Sigmoid colon (tissue), 7 donors: ENCODE results near the gene SIK3. TPM values are rescaled to one million over a fixed set of nuclear protein-coding genes. Genes with fewer than 3 reads are reported as not detected.

Experiments
- DNase-seq: peaks from one replicate; pipeline ENCODE4 v3.0.0-alpha.2; 2019
- H3K27ac ChIP-seq, 4 donors: fragments of 200-600 bp; sonication (generic); one replicate each; pipeline ENCODE4 v1.5.1; 2016 to 2019; ENCODE audit warnings: mild to moderate bottlenecking in 1 of 4
- H3K27me3 ChIP-seq, 3 donors: fragments of 200-600 bp; sonication (generic); one replicate each; pipeline ENCODE4 v1.5.1; 2019; ENCODE audit warnings: mild to moderate bottlenecking in 1 of 3
- H3K36me3 ChIP-seq, 4 donors: fragments of 200-600 bp; sonication (generic); one replicate each; pipeline ENCODE4 v1.5.1; 2016 to 2019
- H3K4me1 ChIP-seq, 4 donors: fragments of 200-600 bp; sonication (generic); one replicate each; pipeline ENCODE4 v1.5.1; 2017 to 2019
- H3K4me3 ChIP-seq, 4 donors: fragments of 200-600 bp; sonication (generic); one replicate each; pipeline ENCODE4 v1.5.1; 2017 to 2019; ENCODE audit warnings: mild to moderate bottlenecking in 2 of 4, moderate library complexity in 1 of 4
- H3K9me3 ChIP-seq, 4 donors: fragments of 200-600 bp in 3 of 4; sonication (generic) in 3 of 4; one replicate each; pipeline versions ENCODE4 v1.5.1 to v1.6.1; 2013 to 2019
- EP300 ChIP-seq, 4 donors: sonication (generic); formaldehyde crosslinking; IDR thresholded peaks; one replicate each; pipeline ENCODE4 v1.6.1; 2017; ENCODE audit warnings: antibody characterized with exemption in 4 of 4
- POLR2A ChIP-seq, 2 donors: fragments of 450-650 bp; IDR thresholded peaks; one replicate each; pipeline ENCODE4 v1.6.1; 2016; ENCODE audit warnings: antibody characterized with exemption in 2 of 2, mild to moderate bottlenecking in 2 of 2, moderate library complexity in 2 of 2
- POLR2AphosphoS5 ChIP-seq, 4 donors: sonication (generic); formaldehyde crosslinking; IDR thresholded peaks; one replicate each; pipeline ENCODE4 v1.6.1; 2017; ENCODE audit warnings: antibody characterized with exemption in 4 of 4
- WGBS, 2 donors: extraction: QIAGEN DNeasy Blood & Tissue Kit; methylation state at CpG; one replicate each; pipeline ENCODE4 v1.1.7; 2013; 5-methylcytosine and 5-hydroxymethylcytosine counted together
- intact Hi-C: fragments of 100-400 bp; cut with DNase I; formaldehyde crosslinking; loops from one replicate; pipeline ENCODE4 v1.15.1; 2023
- polyA plus RNA-seq, 3 donors: library from polyadenylated mRNA; stranded (reverse); fragments of 200-250 nt; gene quantifications; one replicate each; pipeline ENCODE4 v1.2.3, GENCODE V29; 2013
- total RNA-seq, 4 donors: library from RNA; depleted of rRNA; stranded (reverse); fragments of >200 nt; gene quantifications; one replicate each; pipeline ENCODE4 v1.1.0, GENCODE V29; 2016
- TF ChIP-seq, protein P1 (sequence below), 4 experiments: fragments of 450-650 bp in 3 of 4; fragments of 200-600 bp in 1 of 4; IDR thresholded peaks; one replicate each; pipeline ENCODE4 v1.5.1; 2016 to 2019; ENCODE audit warnings: antibody characterized with exemption in 4 of 4, mild to moderate bottlenecking in 3 of 4, moderate library complexity in 2 of 4
- donor health status: healthy with polysubstance abuse.
- donor health status: Bipolar disorder and iron deficiency.
- donor health status: healthy.

Gene SIK3
- total and polyA plus RNA-seq, 7 donors: 5.5 to 53.2 (median 35.3) TPM

DNA sequence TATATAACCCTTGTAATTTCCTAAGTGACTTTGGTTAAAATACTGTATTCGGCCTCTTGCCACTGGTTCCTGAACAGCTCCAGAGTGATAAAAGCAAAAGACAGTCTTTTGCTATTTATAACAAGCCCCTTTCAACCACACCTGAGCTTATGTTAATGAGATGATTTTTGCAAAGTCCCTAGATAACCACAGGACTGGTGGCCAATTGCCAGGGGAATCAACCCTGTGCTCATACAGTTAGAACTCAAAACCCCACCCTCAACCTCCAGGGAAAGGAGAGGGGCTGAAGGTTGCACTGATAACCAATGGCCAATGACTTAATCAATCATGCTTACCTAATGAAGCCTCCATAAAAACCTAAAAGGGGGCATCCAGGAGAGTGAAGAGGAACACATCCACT is 77.9 kb downstream of the SIK3 start:
- H3K27ac ChIP-seq: no peak overlapping the region
- no peak overlapping the region for H3K4me3 ChIP-seq
- intact Hi-C loops: no loop called here
- no peak for DNase-seq
- H3K36me3 ChIP-seq: no peaks in the 10 kb centered on the region
- TF ChIP-seq POLR2AphosphoS5 (IDR thresholded peaks at IDR 0.05) (no peak), POLR2A (IDR thresholded peaks at IDR 0.05) (no peak), EP300 (IDR thresholded peaks at IDR 0.05) (no peak)
- TF ChIP-seq, protein P1, sequence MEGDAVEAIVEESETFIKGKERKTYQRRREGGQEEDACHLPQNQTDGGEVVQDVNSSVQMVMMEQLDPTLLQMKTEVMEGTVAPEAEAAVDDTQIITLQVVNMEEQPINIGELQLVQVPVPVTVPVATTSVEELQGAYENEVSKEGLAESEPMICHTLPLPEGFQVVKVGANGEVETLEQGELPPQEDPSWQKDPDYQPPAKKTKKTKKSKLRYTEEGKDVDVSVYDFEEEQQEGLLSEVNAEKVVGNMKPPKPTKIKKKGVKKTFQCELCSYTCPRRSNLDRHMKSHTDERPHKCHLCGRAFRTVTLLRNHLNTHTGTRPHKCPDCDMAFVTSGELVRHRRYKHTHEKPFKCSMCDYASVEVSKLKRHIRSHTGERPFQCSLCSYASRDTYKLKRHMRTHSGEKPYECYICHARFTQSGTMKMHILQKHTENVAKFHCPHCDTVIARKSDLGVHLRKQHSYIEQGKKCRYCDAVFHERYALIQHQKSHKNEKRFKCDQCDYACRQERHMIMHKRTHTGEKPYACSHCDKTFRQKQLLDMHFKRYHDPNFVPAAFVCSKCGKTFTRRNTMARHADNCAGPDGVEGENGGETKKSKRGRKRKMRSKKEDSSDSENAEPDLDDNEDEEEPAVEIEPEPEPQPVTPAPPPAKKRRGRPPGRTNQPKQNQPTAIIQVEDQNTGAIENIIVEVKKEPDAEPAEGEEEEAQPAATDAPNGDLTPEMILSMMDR (IDR thresholded peaks at IDR 0.05): no peak
- H3K9me3 ChIP-seq: no peaks in the 10 kb centered on the region
- WGBS, 2 donors: 71 to 92% methylated on average over 1 of the region's 1 CpG
- H3K27me3 ChIP-seq: no peaks in the 10 kb centered on the region
- peaks cover 0 to 48% (median 27%) of the 10 kb centered on the region in 4 donors for H3K4me1 ChIP-seq

- TF ChIP-seq EP300 (IDR thresholded peaks at IDR 0.05) (no peak), POLR2AphosphoS5 (IDR thresholded peaks at IDR 0.05) (no peak), POLR2A (IDR thresholded peaks at IDR 0.05) (no peak)
- TF ChIP-seq, protein P1 (IDR thresholded peaks at IDR 0.05): no peak
- Histone ChIP-seq H3K9me3 (no peaks in the 10 kb centered on the region), H3K4me1 (peaks cover 0 to 44% (median 25%) of the 10 kb centered on the region in 4 donors), H3K4me3 (no peak overlapping the region), H3K27ac (no peak overlapping the region), H3K27me3 (no peaks in the 10 kb centered on the region), H3K36me3 (no peaks in the 10 kb centered on the region)
- intact Hi-C loops: no loop called here
- no peak for DNase-seq
- 39 to 64% methylated on average over 7 of the region's 7 CpGs for WGBS, 2 donors
These were observed 78.4 kb downstream of the SIK3 start for GRCh38 chr11:117019871-117020270.

GRCh38 chr11:117017456-117017855 is 80.8 kb downstream of the SIK3 start:
- Histone ChIP-seq H3K4me3 (no peak overlapping the region), H3K9me3 (no peaks in the 10 kb centered on the region), H3K27me3 (no peaks in the 10 kb centered on the region), H3K36me3 (no peaks in the 10 kb centered on the region), H3K27ac (no peak overlapping the region), H3K4me1 (peaks cover 0 to 23% (median 8%) of the 10 kb centered on the region in 4 donors)
- no peak for DNase-seq
- 32 to 77% methylated on average over 1 of the region's 1 CpG for WGBS, 2 donors
- TF ChIP-seq POLR2A (IDR thresholded peaks at IDR 0.05) (no peak), POLR2AphosphoS5 (IDR thresholded peaks at IDR 0.05) (no peak), EP300 (IDR thresholded peaks at IDR 0.05) (no peak)
- TF ChIP-seq, protein P1 (IDR thresholded peaks at IDR 0.05): no peak
- intact Hi-C loops: no loop called here

DNA sequence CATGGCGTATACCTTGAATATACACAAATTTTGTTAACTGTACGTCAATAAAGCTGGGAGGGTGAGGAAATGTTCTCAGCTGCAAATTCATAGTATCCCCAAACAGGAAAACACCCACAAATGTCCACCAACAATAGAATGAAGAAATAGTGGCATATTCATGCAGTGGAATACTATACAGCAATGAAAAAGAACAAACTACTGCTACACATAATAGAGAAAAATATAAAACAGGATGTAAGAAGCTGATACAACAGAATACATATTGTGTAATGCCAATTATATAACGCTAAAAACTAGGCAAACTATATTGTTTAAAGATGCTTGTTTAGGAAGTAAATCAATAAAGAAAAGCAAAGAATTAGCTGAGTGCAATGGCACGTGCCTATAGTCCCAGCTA is 81.5 kb downstream of the SIK3 start:
- H3K9me3 ChIP-seq: no peaks in the 10 kb centered on the region
- intact Hi-C loops: no loop called here
- no peak for DNase-seq
- TF ChIP-seq, protein P1 (IDR thresholded peaks at IDR 0.05): no peak
- TF ChIP-seq POLR2A (IDR thresholded peaks at IDR 0.05) (no peak), POLR2AphosphoS5 (IDR thresholded peaks at IDR 0.05) (no peak), EP300 (IDR thresholded peaks at IDR 0.05) (no peak)
- WGBS, 2 donors: 93 to 95% methylated on average over 4 of the region's 4 CpGs
- no peaks in the 10 kb centered on the region for H3K27me3 ChIP-seq
- H3K27ac ChIP-seq: no peak overlapping the region
- H3K4me1 ChIP-seq: peaks cover 0 to 27% (median 8%) of the 10 kb centered on the region in 4 donors
- H3K4me3 ChIP-seq: no peak overlapping the region
- no peaks in the 10 kb centered on the region for H3K36me3 ChIP-seq

DNA sequence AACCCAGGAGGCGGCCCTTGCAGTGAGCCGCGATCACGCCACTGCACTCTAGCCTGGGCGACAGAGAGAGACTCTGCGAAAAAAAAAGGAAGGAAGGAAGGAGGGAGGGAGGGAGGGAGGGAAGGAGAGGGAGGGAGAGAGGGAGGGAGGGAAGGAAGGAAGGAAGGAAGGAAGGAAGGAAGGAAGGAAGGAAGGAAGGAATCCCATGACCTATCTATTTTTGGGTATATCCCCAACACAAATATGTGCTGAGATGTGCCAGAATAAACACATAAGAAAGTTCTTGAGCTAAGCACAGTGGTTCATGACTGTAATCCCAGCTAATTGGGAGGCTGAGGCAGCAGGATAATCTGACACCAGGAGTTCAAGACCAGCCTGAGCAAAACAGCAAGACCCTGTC is 82.0 kb downstream of the SIK3 start:
- H3K4me1 ChIP-seq: peaks cover 0 to 30% (median 13%) of the 10 kb centered on the region in 4 donors
- no peaks in the 10 kb centered on the region for H3K27me3 ChIP-seq
- intact Hi-C loops: no loop called here
- 97 to 99% methylated on average over 5 to 6 of the region's 6 CpGs for WGBS, 2 donors
- DNase-seq: no peak
- H3K4me3 ChIP-seq: no peak overlapping the region
- no peak overlapping the region for H3K27ac ChIP-seq
- no peaks in the 10 kb centered on the region for H3K36me3 ChIP-seq
- H3K9me3 ChIP-seq: no peaks in the 10 kb centered on the region
- TF ChIP-seq EP300 (IDR thresholded peaks at IDR 0.05) (no peak), POLR2A (IDR thresholded peaks at IDR 0.05) (no peak)
- TF ChIP-seq, protein P1 (IDR thresholded peaks at IDR 0.05): no peak
